Panc1 (cell line): ENCODE measurements around the gene CPS1. TPM values are rescaled to one million over a fixed set of nuclear protein-coding genes. Genes with fewer than 3 reads are reported as not detected.

ENCODE experiments used
- ATAC-seq: fragments of 200-7000 bp; cut with Tn5 transposase; 2 replicates; pipeline ENCODE4 v1.9.1; 2020; ENCODE audit warnings: mild to moderate bottlenecking, moderate library complexity
- BruUV-seq: library from RNA; stranded (reverse); fragments of 400-500 nt; replicated peaks from 2 replicates; lab custom pipeline; 2021; lab: Mats Ljungman, UMichigan
- CTCF ChIA-PET: fragments of 300-600 bp; sonication (Branson Sonifier 250); formaldehyde crosslinking; loops from one replicate; lab custom pipeline; 2022; ENCODE audit warnings: antibody characterized with exemption; lab: Charles Lee
- POLR2A ChIA-PET: fragments of 300-600 bp; sonication (Branson Sonifier 250); formaldehyde crosslinking; loops from one replicate; lab custom pipeline; 2022; ENCODE audit warnings: antibody characterized with exemption; lab: Charles Lee
- DNase-seq: peaks from one replicate; pipeline ENCODE4 v3.0.0-alpha.2; 2010; ENCODE audit warnings: low read depth, low spot score
- H3K27ac ChIP-seq: 2 replicates; pipeline ENCODE4 v1.5.1; 2011; ENCODE audit warnings: mild to moderate bottlenecking, low read length, inconsistent platforms
- H3K27me3 ChIP-seq: fragments of 200-500 bp; sonication (Bioruptor generic); 2 replicates; pipeline ENCODE4 v1.6.0; 2014; ENCODE audit warnings: low read length, inconsistent platforms; ENCODE audit not compliant: control insufficient read depth, insufficient read depth
- H3K36me3 ChIP-seq: fragments of 200-500 bp; sonication (Bioruptor generic); 2 replicates; pipeline ENCODE4 v1.5.1; 2014; ENCODE audit warnings: inconsistent platforms, mild to moderate bottlenecking, low read length, moderate library complexity; ENCODE audit not compliant: control insufficient read depth, insufficient read depth
- H3K4me1 ChIP-seq: 2 replicates; pipeline ENCODE4 v1.5.1; 2011; ENCODE audit warnings: inconsistent platforms, mild to moderate bottlenecking, low read length, moderate library complexity; ENCODE audit not compliant: control insufficient read depth, insufficient read depth
- H3K4me3 ChIP-seq, 2 experiments: 2 replicates each; pipeline ENCODE4 v1.5.1; 2011 to 2012; ENCODE audit warnings: low read depth in 2 of 2, low read length in 2 of 2, mild to moderate bottlenecking in 2 of 2, inconsistent platforms in 1 of 2, moderate library complexity in 1 of 2
- H3K9me3 ChIP-seq: fragments of 200-500 bp; sonication (Bioruptor generic); 2 replicates; pipeline ENCODE4 v1.5.1; 2014; ENCODE audit warnings: low read depth, mild to moderate bottlenecking, inconsistent platforms, low read length, moderate library complexity; ENCODE audit not compliant: control insufficient read depth, insufficient read depth
- CTCF ChIP-seq: fragments of 450-650 bp; IDR thresholded peaks from 2 replicates; pipeline ENCODE4 v1.5.1; 2017; ENCODE audit warnings: mild to moderate bottlenecking
- POLR2AphosphoS5 ChIP-seq: IDR thresholded peaks from 2 replicates; pipeline ENCODE4 v1.6.1; 2012; ENCODE audit warnings: mild to moderate bottlenecking, low read depth, low read length, moderate library complexity
- REST ChIP-seq, 2 experiments: IDR thresholded peaks; 2 replicates each; pipeline ENCODE4 v1.6.1; 2011 to 2012; ENCODE audit warnings: low read depth in 2 of 2, control low read depth in 1 of 2, low read length in 1 of 2, mild to moderate bottlenecking in 1 of 2, moderate library complexity in 1 of 2; ENCODE audit not compliant: insufficient read depth in 1 of 2
- SIN3A ChIP-seq: IDR thresholded peaks from 2 replicates; pipeline ENCODE4 v1.6.1; 2012; ENCODE audit warnings: low read depth, mild to moderate bottlenecking, low read length, moderate library complexity, borderline replicate concordance; ENCODE audit not compliant: insufficient read depth
- TCF7L2 ChIP-seq: IDR thresholded peaks from 2 replicates; pipeline ENCODE4 v1.6.1; 2011; ENCODE audit warnings: mild to moderate bottlenecking, low read depth, low read length, inconsistent platforms
- in situ Hi-C: cut with HindIII; loops from 2 replicates; pipeline ENCODE4 v1.10.0; 2016; ENCODE audit warnings: low sequenced_read_pairs, low pct_unique_long_range_greater_than_20kb
- intact Hi-C: fragments of 100-400 bp; cut with micrococcal nuclease; formaldehyde crosslinking; loops from one replicate; pipeline ENCODE4 v1.10.0; 2022; ENCODE audit not compliant: unreplicated experiment
- total RNA-seq: library from RNA; stranded (reverse); gene quantifications from one replicate; pipeline ENCODE4 v1.2.1, GENCODE V29; 2021; ENCODE audit not compliant: unreplicated experiment

The CPS1 gene
- total RNA-seq, 1 experiment from 2014 or later: 5.1 TPM

GRCh38 chr2:210633699-210634098 is 77.3 kb downstream of the CPS1 start:
- ChIA-PET POLR2A (no interaction called here), CTCF (no interaction called here)
- BruUV-seq: no TSS peak
- TF ChIP-seq SIN3A: no peak
- no peak for TF ChIP-seq CTCF
- no peak for TF ChIP-seq REST (IDR thresholded peaks at IDR 0.05; ENCODE audit: insufficient read depth in 1 of 2, low read depth in 2 of 2, low read length in 1 of 2)
- TF ChIP-seq POLR2AphosphoS5: no peak
- TF ChIP-seq TCF7L2: no peak
- no peaks in the 10 kb centered on the region for H3K27me3 ChIP-seq
- no peaks in the 10 kb centered on the region for H3K9me3 ChIP-seq
- H3K27ac ChIP-seq: no peak overlapping the region
- H3K4me3 ChIP-seq: no peak overlapping the region
- no peaks in the 10 kb centered on the region for H3K36me3 ChIP-seq
- in situ Hi-C loops (no loop called here), intact Hi-C loops (no loop called here)
- no peak for ATAC-seq
- H3K4me1 ChIP-seq: no peaks in the 10 kb centered on the region
- no peak for DNase-seq

GRCh38 chr2:210635257-210635656 is 78.9 kb downstream of the CPS1 start:
- BruUV-seq: no TSS peak
- DNase-seq (no peak), ATAC-seq (no peak)
- CTCF ChIA-PET: no interaction called here
- intact Hi-C loops (no loop called here), in situ Hi-C loops (no loop called here)
- TF ChIP-seq CTCF (no peak), SIN3A (no peak), POLR2AphosphoS5 (no peak), REST (IDR thresholded peaks at IDR 0.05; ENCODE audit: insufficient read depth in 1 of 2, low read depth in 2 of 2, low read length in 1 of 2) (no peak), TCF7L2 (no peak)
- no peaks in the 10 kb centered on the region for H3K9me3 ChIP-seq
- no peaks in the 10 kb centered on the region for H3K27me3 ChIP-seq
- H3K36me3 ChIP-seq: no peaks in the 10 kb centered on the region
- POLR2A ChIA-PET: no interaction called here
- no peak overlapping the region for H3K27ac ChIP-seq
- no peaks in the 10 kb centered on the region for H3K4me1 ChIP-seq
- no peak overlapping the region for H3K4me3 ChIP-seq
